D721Med (cell line): ENCODE measurements around the gene CFTR.

Source experiments
- DNase-seq: peaks from one replicate; pipeline ENCODE4 v3.0.0; 2011; ENCODE audit warnings: low spot score; ENCODE audit not compliant: insufficient read length
- FAIRE-seq: peaks from 2 replicates; lab custom pipeline; 2011; peaks lifted over from hg19 to GRCh38; lab: Jason Lieb, UNC
- CTCF ChIP-seq: IDR thresholded peaks from 2 replicates; pipeline ENCODE4 v1.5.1; 2012; ENCODE audit warnings: mild to moderate bottlenecking, control low read depth; ENCODE audit not compliant: insufficient read depth; ENCODE audit errors: missing control alignments

The CFTR gene

GRCh38 chr7:117479225-117480054 lies at the start of gene CFTR:
CFTR (plus strand) TSS chr7:117480025; CDS start chr7:117480095, 70 bp downstream.
- no peak for FAIRE-seq
- no peak for DNase-seq
- no peak for TF ChIP-seq CTCF

- FAIRE-seq (no peak), DNase-seq (no peak)
- TF ChIP-seq CTCF = no peak
These were observed 44.3 kb upstream of the CFTR start for GRCh38 chr7:117435475-117436043.

- TF ChIP-seq CTCF = no peak
- no peak for DNase-seq
These were observed 35.2 kb upstream of the CFTR start for GRCh38 chr7:117444646-117445045.

GRCh38 chr7:117445206-117445605 lies 34.6 kb upstream of the CFTR start:
- FAIRE-seq (no peak), DNase-seq (no peak)
- TF ChIP-seq CTCF = no peak

More at GRCh38 chr7:117444646-117445045, 35.2 kb upstream of the CFTR start:
- FAIRE-seq = no peak

- FAIRE-seq (no peak), DNase-seq (no peak)
These were observed 33.5 kb upstream of the CFTR start for GRCh38 chr7:117446220-117446815.

GRCh38 chr7:117448655-117449054 lies 31.2 kb upstream of the CFTR start:
- FAIRE-seq (no peak), DNase-seq (no peak)
- no peak for TF ChIP-seq CTCF

More at GRCh38 chr7:117446220-117446815, 33.5 kb upstream of the CFTR start:
- TF ChIP-seq CTCF = no peak
